Right atrium auricular region (tissue), 2 donors: Measurements from ENCODE around the gene C12orf50. TPM values are rescaled to one million over a fixed set of nuclear protein-coding genes. Genes with fewer than 3 reads are reported as not detected.

ENCODE experiments used
- DNase-seq: peaks from one replicate; pipeline ENCODE4 v3.0.0-alpha.2; 2019; ENCODE audit warnings: low spot score
- H3K27ac ChIP-seq, 2 donors: fragments of 200-600 bp; sonication (generic); 1 replicate in 1 of 2; 2 replicates in 1 of 2; pipeline ENCODE4 v1.5.1; 2016 to 2019
- H3K27me3 ChIP-seq, 2 donors: fragments of 200-600 bp; sonication (generic); one replicate each; pipeline versions ENCODE4 v1.5.1 to v1.6.0; 2017 to 2019
- H3K36me3 ChIP-seq: fragments of 200-600 bp; sonication (generic); one replicate; pipeline ENCODE4 v1.5.1; 2016
- H3K4me1 ChIP-seq, 2 donors: fragments of 200-600 bp; sonication (generic); one replicate each; pipeline versions ENCODE4 v1.5.1 to v1.6.0; 2017 to 2019
- H3K4me3 ChIP-seq, 2 donors: fragments of 200-600 bp; sonication (generic); 1 replicate in 1 of 2; 2 replicates in 1 of 2; pipeline ENCODE4 v1.5.1; 2017 to 2019; ENCODE audit warnings: mild to moderate bottlenecking in 1 of 2, moderate library complexity in 1 of 2
- H3K9me3 ChIP-seq, 2 donors: fragments of 200-600 bp; sonication (generic); one replicate each; pipeline ENCODE4 v1.5.1; 2019
- CTCF ChIP-seq, 2 donors: fragments of 200-600 bp; sonication (generic); IDR thresholded peaks; one replicate each; pipeline ENCODE4 v1.5.1; 2019; ENCODE audit warnings: antibody characterized with exemption in 2 of 2
- total RNA-seq, 2 donors: library from RNA; depleted of rRNA; stranded (reverse); fragments of >200 nt; gene quantifications; one replicate each; pipeline ENCODE4 v1.1.0, GENCODE V29; 2016

Gene C12orf50
- total RNA-seq, 2 donors from 2014 or later: not detected

- no peak for DNase-seq
- H3K27ac ChIP-seq: no peak overlapping the region
- no peaks in the 10 kb centered on the region for H3K36me3 ChIP-seq
- H3K9me3 ChIP-seq: no peaks in the 10 kb centered on the region
- no peak for TF ChIP-seq CTCF (IDR thresholded peaks at IDR 0.05)
- H3K4me3 ChIP-seq: no peak overlapping the region
- H3K4me1 ChIP-seq: no peaks in the 10 kb centered on the region
- no peaks in the 10 kb centered on the region for H3K27me3 ChIP-seq
Observed at GRCh38 chr12:87988534-87988933, 40.7 kb downstream of the C12orf50 start.

- DNase-seq: no peak
- no peaks in the 10 kb centered on the region for H3K9me3 ChIP-seq
- no peaks in the 10 kb centered on the region for H3K36me3 ChIP-seq
- TF ChIP-seq CTCF (IDR thresholded peaks at IDR 0.05): no peak
- no peaks in the 10 kb centered on the region for H3K4me1 ChIP-seq
- H3K4me3 ChIP-seq: no peak overlapping the region
- H3K27ac ChIP-seq: no peak overlapping the region
- H3K27me3 ChIP-seq: no peaks in the 10 kb centered on the region
Observed at GRCh38 chr12:87985069-87985675, 44.0 kb downstream of the C12orf50 start.

GRCh38 chr12:87982208-87982607 is 47.0 kb downstream of the C12orf50 start:
- no peaks in the 10 kb centered on the region for H3K27me3 ChIP-seq
- H3K27ac ChIP-seq: no peak overlapping the region
- TF ChIP-seq CTCF (IDR thresholded peaks at IDR 0.05): no peak
- DNase-seq: no peak
- no peaks in the 10 kb centered on the region for H3K36me3 ChIP-seq
- no peaks in the 10 kb centered on the region for H3K9me3 ChIP-seq
- H3K4me1 ChIP-seq: no peaks in the 10 kb centered on the region
- no peak overlapping the region for H3K4me3 ChIP-seq

- Histone ChIP-seq H3K4me3 (no peak overlapping the region), H3K36me3 (no peaks in the 10 kb centered on the region), H3K9me3 (no peaks in the 10 kb centered on the region), H3K27me3 (no peaks in the 10 kb centered on the region), H3K4me1 (no peaks in the 10 kb centered on the region), H3K27ac (no peak overlapping the region)
- no peak for DNase-seq
- no peak for TF ChIP-seq CTCF (IDR thresholded peaks at IDR 0.05)
Observed at GRCh38 chr12:87981495-87981894, 47.7 kb downstream of the C12orf50 start.

- Histone ChIP-seq H3K36me3 (no peaks in the 10 kb centered on the region), H3K9me3 (no peaks in the 10 kb centered on the region), H3K27me3 (no peaks in the 10 kb centered on the region), H3K4me3 (no peak overlapping the region), H3K27ac (no peak overlapping the region), H3K4me1 (no peaks in the 10 kb centered on the region)
- no peak for DNase-seq
- TF ChIP-seq CTCF (IDR thresholded peaks at IDR 0.05): no peak
Observed at GRCh38 chr12:87975879-87976278, 53.3 kb downstream of the C12orf50 start.

GRCh38 chr12:87967871-87968270 is 61.3 kb downstream of the C12orf50 start:
- Histone ChIP-seq H3K4me1 (no peaks in the 10 kb centered on the region), H3K27ac (no peak overlapping the region), H3K9me3 (peaks cover 0 to 10% of the 10 kb centered on the region in 2 donors), H3K4me3 (no peak overlapping the region), H3K36me3 (no peaks in the 10 kb centered on the region), H3K27me3 (no peaks in the 10 kb centered on the region)
- TF ChIP-seq CTCF (IDR thresholded peaks at IDR 0.05): no peak
- no peak for DNase-seq
